Heart left ventricle (tissue), 16 donors: Measurements from ENCODE around the gene MAG. TPM values are rescaled to one million over a fixed set of nuclear protein-coding genes. Genes with fewer than 3 reads are reported as not detected.
A peak's percentile ranks its signal among the peaks of the same experiment; 100 is the strongest.

ENCODE experiments used
- ATAC-seq, 4 donors: fragments of 200-7000 bp; cut with Tn5 transposase; one replicate each; pipeline ENCODE4 v1.9.1; 2020 to 2022; ENCODE audit warnings: moderate library complexity in 4 of 4, mild to moderate bottlenecking in 3 of 4, moderate number of reproducible peaks in 1 of 4
- DNase-seq, 5 donors: peaks; one replicate each; pipeline ENCODE4 v3.0.0-alpha.2; 2020
- H3K27ac ChIP-seq, 12 donors: fragments of 200-600 bp; sonication (generic) in 4 of 12; one replicate each; pipeline versions ENCODE4 v1.5.0 to v1.8.0; 2016 to 2022; ENCODE audit warnings: mild to moderate bottlenecking in 2 of 12
- H3K27me3 ChIP-seq, 9 donors: fragments of 200-600 bp; sonication (generic) in 2 of 9; one replicate each; pipeline versions ENCODE4 v1.5.1 to v1.8.0; 2016 to 2022; ENCODE audit warnings: mild to moderate bottlenecking in 3 of 9
- H3K36me3 ChIP-seq, 9 donors: fragments of 200-600 bp; sonication (generic) in 2 of 9; one replicate each; pipeline versions ENCODE4 v1.5.0 to v1.8.0; 2018 to 2022; ENCODE audit warnings: mild to moderate bottlenecking in 2 of 9
- H3K4me1 ChIP-seq, 12 donors: fragments of 200-600 bp; sonication (generic) in 4 of 12; one replicate each; pipeline versions ENCODE4 v1.5.0 to v1.8.0; 2016 to 2022; ENCODE audit warnings: mild to moderate bottlenecking in 3 of 12
- H3K4me3 ChIP-seq, 12 donors: fragments of 200-600 bp; sonication (generic) in 4 of 12; one replicate each; pipeline versions ENCODE4 v1.5.0 to v1.8.0; 2017 to 2022; ENCODE audit warnings: mild to moderate bottlenecking in 9 of 12, moderate library complexity in 4 of 12
- H3K9me3 ChIP-seq, 12 donors: fragments of 200-600 bp; sonication (generic) in 4 of 12; one replicate each; pipeline versions ENCODE4 v1.5.0 to v1.8.0; 2016 to 2022; ENCODE audit warnings: mild to moderate bottlenecking in 1 of 12
- CTCF ChIP-seq, 12 donors: fragments of 200-600 bp; sonication (generic) in 4 of 12; IDR thresholded peaks; one replicate each; pipeline versions ENCODE4 v1.5.0 to v1.8.0; 2018 to 2022; ENCODE audit warnings: antibody characterized with exemption in 12 of 12, mild to moderate bottlenecking in 5 of 12
- POLR2A ChIP-seq, 2 donors: fragments of 450-650 bp; IDR thresholded peaks; one replicate each; pipeline ENCODE4 v1.6.1; 2017; ENCODE audit warnings: antibody characterized with exemption in 2 of 2, mild to moderate bottlenecking in 2 of 2, moderate library complexity in 2 of 2
- WGBS, 4 donors: extraction: QIAGEN DNeasy Blood & Tissue Kit in 2 of 4; methylation state at CpG; one replicate each; pipeline versions ENCODE4 v1.1.5 to v1.1.7; 2013 to 2018; 5-methylcytosine and 5-hydroxymethylcytosine counted together
- intact Hi-C, 10 donors: fragments of 100-400 bp; cut with DNase I; formaldehyde crosslinking; loops; one replicate each; pipeline versions ENCODE4 v1.11.1 to v1.14.2; 2022
- polyA plus RNA-seq, 2 donors: library from polyadenylated mRNA; stranded (reverse); fragments of 200-250 nt; gene quantifications; one replicate each; pipeline ENCODE4 v1.2.3, GENCODE V29; 2013
- total RNA-seq, 9 donors: library from RNA; depleted of rRNA in 2 of 9; stranded (reverse); fragments of >200 nt in 2 of 9; fragmentation: NEBNext Ultra II Directional in 3 of 9; extraction: Animal tissue kit (Norgen Biotek cat#: 25700) in 3 of 9; gene quantifications; one replicate each; pipeline versions ENCODE4 v1.1.0 to v1.2.4, GENCODE V29; 2016 to 2023
- donor health status: ischemic (EF 13 %, LVEDD 7.1; RV severe dilation, severe dysfunction).
- donor health status: healthy with polysubstance abuse.
- donor health status: DM: no; HTN: yes; CAD: no.
- donor health status: DM: no; HTN: no; CAD: no.
- donor health status: ischemic (EF 25% LVEDD 6.9; RV normal size, moderate dysfunction).
- donor health status: ischemic (EF 25% LVEDD 5.7; RV mildly dilated, moderate dysfunction).
- donor health status: healthy.
- donor health status: DM: yes; HTN: yes; CAD: no.
- donor health status: ischemic (EF 35%, LVEDD 5.7; RV mildly dilated, moderate dysfunction).
- donor health status: nonischemic (EF 11% LVEDD 7.7; RV severe dilation, severe dysfunction).
- donor health status: DM: yes; HTN: yes; CAD: no.
- donor health status: PGD.
- donor health status: ischemic (EF 29% LVEDD 5.4; RV normal size, mild dysfunction).
- donor health status: nonischemic (EF 23%, LVEDD 6.1; RV moderate dilation, normal function).

MAG gene
- total and polyA plus RNA-seq, 11 donors: 0.30 to 0.72 TPM; not detected in 9

GRCh38 chr19:35256566-35256965 is 35.4 kb upstream of the MAG start:
- 71 to 76% (median 73%) methylated on average over 2 of the region's 2 CpGs for WGBS, 4 donors
- no peak for ATAC-seq

GRCh38 chr19:35257113-35257461 is 34.9 kb upstream of the MAG start:
- Histone ChIP-seq H3K27ac (no peak overlapping the region), H3K4me3 (no peak overlapping the region), H3K27me3 (peaks cover 0 to 4% (median 0%) of the 10 kb centered on the region in 9 donors), H3K9me3 (no peaks in the 10 kb centered on the region), H3K4me1 (peaks cover 0 to 22% (median 6%) of the 10 kb centered on the region in 12 donors), H3K36me3 (no peaks in the 10 kb centered on the region)
- WGBS, 4 donors: 72 to 83% (median 76%) methylated on average over 9 of the region's 9 CpGs
- DNase-seq: peak in 1 of 5 donors; percentile 14
- intact Hi-C loops: no loop called here
- TF ChIP-seq POLR2A (IDR thresholded peaks at IDR 0.05) (no peak), CTCF (IDR thresholded peaks at IDR 0.05) (no peak)
- ATAC-seq: no peak

More at GRCh38 chr19:35256566-35256965, 35.4 kb upstream of the MAG start:
- TF ChIP-seq POLR2A (IDR thresholded peaks at IDR 0.05) (no peak), CTCF (IDR thresholded peaks at IDR 0.05) (no peak)
- Histone ChIP-seq H3K9me3 (no peaks in the 10 kb centered on the region), H3K36me3 (no peaks in the 10 kb centered on the region), H3K4me3 (no peak overlapping the region), H3K4me1 (peaks cover 0 to 18% (median 6%) of the 10 kb centered on the region in 12 donors), H3K27me3 (peaks cover 0 to 4% (median 0%) of the 10 kb centered on the region in 9 donors), H3K27ac (no peak overlapping the region)
- DNase-seq: no peak
- intact Hi-C loops: no loop called here

- no peak overlapping the region for H3K4me3 ChIP-seq
- intact Hi-C loops: loop anchor here in 3 of 10 donors (10.0 kb wide), 3 partner anchors 116 to 454 kb away; partner anchors contain the start of genes FXYD7 (in 1 of the 3), HPN (in 1 of the 3) and KMT2B (in 1 of the 3)
- peaks cover 0 to 4% (median 0%) of the 10 kb centered on the region in 9 donors for H3K27me3 ChIP-seq
- no peak for TF ChIP-seq POLR2A (IDR thresholded peaks at IDR 0.05)
- no peak for TF ChIP-seq CTCF (IDR thresholded peaks at IDR 0.05)
- H3K9me3 ChIP-seq: no peaks in the 10 kb centered on the region
- no peak for ATAC-seq
- H3K27ac ChIP-seq: no peak overlapping the region
- WGBS, 4 donors: 76 to 88% (median 84%) methylated on average over 10 of the region's 10 CpGs
- DNase-seq: peak in 1 of 5 donors; percentile 39
- H3K36me3 ChIP-seq: no peaks in the 10 kb centered on the region
- H3K4me1 ChIP-seq: peaks cover 0 to 31% (median 11%) of the 10 kb centered on the region in 12 donors
Measured at GRCh38 chr19:35260694-35261304, 31.2 kb upstream of the MAG start.

GRCh38 chr19:35261356-35262100 is 30.4 kb upstream of the MAG start:
- TF ChIP-seq POLR2A (IDR thresholded peaks at IDR 0.05) (no peak), CTCF (IDR thresholded peaks at IDR 0.05) (no peak)
- no peak overlapping the region for H3K27ac ChIP-seq
- intact Hi-C loops: loop anchor here in 3 of 10 donors (10.0 kb wide), 3 partner anchors 117 to 453 kb away; partner anchors contain the start of genes FXYD7 (in 1 of the 3), HPN (in 1 of the 3) and KMT2B (in 1 of the 3)
- WGBS, 4 donors: 65 to 83% (median 76%) methylated on average over 10 to 12 of the region's 12 CpGs
- peaks cover 0 to 38% (median 18%) of the 10 kb centered on the region in 12 donors for H3K4me1 ChIP-seq
- no peaks in the 10 kb centered on the region for H3K9me3 ChIP-seq
- no peaks in the 10 kb centered on the region for H3K36me3 ChIP-seq
- ATAC-seq: peak in 1 of 4 donors; percentile 6
- no peak overlapping the region for H3K4me3 ChIP-seq
- no peaks in the 10 kb centered on the region for H3K27me3 ChIP-seq
- peak in 1 of 5 donors; percentile 55 for DNase-seq
